Measurements from ENCODE around the gene RNF13. TPM values are rescaled to one million over a fixed set of nuclear protein-coding genes. Genes with fewer than 3 reads are reported as not detected.
"Not testable (repeated sequence)": the region's sequence is repeated elsewhere in the genome, so short reads cannot be mapped to it uniquely, and the experiment has no call there.

The RNF13 gene
- total and polyA plus RNA-seq, 2 donors (not counting 3 experiments of a cell fraction or from before 2014, with no cell fraction given): 16.4 to 27.1 TPM

GRCh38 chr3:149833241-149833640 is 20.2 kb downstream of the RNF13 start:
- Histone ChIP-seq H3K27me3 (ENCODE audit: control insufficient read depth in 2 of 2, insufficient read depth in 2 of 2, low read length in 2 of 2) (no peaks in the 10 kb centered on the region), H3K9me1 (replicated peaks; ENCODE audit: control insufficient read depth, extremely low read depth, insufficient read depth, low read length) (no peaks in the 10 kb centered on the region), H3K4me1 (ENCODE audit: control insufficient read depth, extremely low read depth, insufficient read depth, low read length) (no peaks in the 10 kb centered on the region), H3K4me2 (ENCODE audit: insufficient read depth, low read length) (no peak overlapping the region), H4K20me1 (replicated peaks; ENCODE audit: control insufficient read depth, extremely low read depth, insufficient read depth, low read length) (no peaks in the 10 kb centered on the region), H3K4me3 (replicated peaks in 1 of 3; ENCODE audit: insufficient read depth in 1 of 3, low read depth in 1 of 3, low read length in 3 of 3) (no peak overlapping the region), H3K9ac (replicated peaks; ENCODE audit: extremely low read depth, insufficient read depth, low read length) (no peak overlapping the region), H2AFZ (ENCODE audit: low read depth, low read length) (no peak overlapping the region), H3K36me3 (ENCODE audit: control insufficient read depth in 2 of 2, extremely low read depth in 1 of 2, insufficient read depth in 2 of 2, low read length in 2 of 2) (no peaks in the 10 kb centered on the region), H3K79me2 (ENCODE audit: control insufficient read depth, insufficient read depth, low read length) (peaks cover 8% of the 10 kb centered on the region), H3K9me3 (replicated peaks; ENCODE audit: control insufficient read depth, insufficient read depth, low read length) (no peaks in the 10 kb centered on the region), H3K27ac (ENCODE audit: insufficient read depth, low read depth, low read length) (no peak overlapping the region)
- no TSS peak for BruUV-seq (replicated peaks)
- intact Hi-C loops (cut with micrococcal nuclease): no loop called here
- DNase-seq (ENCODE audit: low read depth, low spot score): peak; percentile 2
- ChIA-PET POLR2A (no interaction called here), CTCF (no interaction called here)
- TF ChIP-seq EZH2 (IDR thresholded peaks at IDR 0.05; ENCODE audit: borderline replicate concordance, low read depth, low read length, severe bottlenecking) (no peak), MYC (IDR thresholded peaks at IDR 0.05; ENCODE audit: low read depth, low read length) (no peak), GATA2 (IDR thresholded peaks at IDR 0.05; ENCODE audit: insufficient read depth, insufficient read length, low read depth, low read length) (no peak), FOS (IDR thresholded peaks at IDR 0.05; ENCODE audit: borderline replicate concordance, insufficient read depth, low read length) (no peak), JUN (IDR thresholded peaks at IDR 0.05; ENCODE audit: borderline replicate concordance, insufficient read depth, insufficient read length, low read depth) (no peak), POLR2AphosphoS5 (IDR thresholded peaks at IDR 0.05; ENCODE audit: insufficient read depth, low read depth, low read length) (no peak), POLR2A (IDR thresholded peaks at IDR 0.05; ENCODE audit: low read depth, low read length) (no peak)
- TF ChIP-seq, protein P1, sequence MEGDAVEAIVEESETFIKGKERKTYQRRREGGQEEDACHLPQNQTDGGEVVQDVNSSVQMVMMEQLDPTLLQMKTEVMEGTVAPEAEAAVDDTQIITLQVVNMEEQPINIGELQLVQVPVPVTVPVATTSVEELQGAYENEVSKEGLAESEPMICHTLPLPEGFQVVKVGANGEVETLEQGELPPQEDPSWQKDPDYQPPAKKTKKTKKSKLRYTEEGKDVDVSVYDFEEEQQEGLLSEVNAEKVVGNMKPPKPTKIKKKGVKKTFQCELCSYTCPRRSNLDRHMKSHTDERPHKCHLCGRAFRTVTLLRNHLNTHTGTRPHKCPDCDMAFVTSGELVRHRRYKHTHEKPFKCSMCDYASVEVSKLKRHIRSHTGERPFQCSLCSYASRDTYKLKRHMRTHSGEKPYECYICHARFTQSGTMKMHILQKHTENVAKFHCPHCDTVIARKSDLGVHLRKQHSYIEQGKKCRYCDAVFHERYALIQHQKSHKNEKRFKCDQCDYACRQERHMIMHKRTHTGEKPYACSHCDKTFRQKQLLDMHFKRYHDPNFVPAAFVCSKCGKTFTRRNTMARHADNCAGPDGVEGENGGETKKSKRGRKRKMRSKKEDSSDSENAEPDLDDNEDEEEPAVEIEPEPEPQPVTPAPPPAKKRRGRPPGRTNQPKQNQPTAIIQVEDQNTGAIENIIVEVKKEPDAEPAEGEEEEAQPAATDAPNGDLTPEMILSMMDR (IDR thresholded peaks at IDR 0.05; ENCODE audit: extremely low read depth in 1 of 2, insufficient read depth in 1 of 2, low read depth in 1 of 2, low read length in 2 of 2): no peak
- TF ChIP-seq, protein P2, sequence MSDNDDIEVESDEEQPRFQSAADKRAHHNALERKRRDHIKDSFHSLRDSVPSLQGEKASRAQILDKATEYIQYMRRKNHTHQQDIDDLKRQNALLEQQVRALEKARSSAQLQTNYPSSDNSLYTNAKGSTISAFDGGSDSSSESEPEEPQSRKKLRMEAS (IDR thresholded peaks at IDR 0.05; ENCODE audit: insufficient read depth, insufficient read length): no peak
- dilution Hi-C loops (cut with MboI; ENCODE audit: extremely low pct_ligation_motif_present, low sequenced_read_pairs): no loop called here
- FAIRE-seq: no peak

DNA sequence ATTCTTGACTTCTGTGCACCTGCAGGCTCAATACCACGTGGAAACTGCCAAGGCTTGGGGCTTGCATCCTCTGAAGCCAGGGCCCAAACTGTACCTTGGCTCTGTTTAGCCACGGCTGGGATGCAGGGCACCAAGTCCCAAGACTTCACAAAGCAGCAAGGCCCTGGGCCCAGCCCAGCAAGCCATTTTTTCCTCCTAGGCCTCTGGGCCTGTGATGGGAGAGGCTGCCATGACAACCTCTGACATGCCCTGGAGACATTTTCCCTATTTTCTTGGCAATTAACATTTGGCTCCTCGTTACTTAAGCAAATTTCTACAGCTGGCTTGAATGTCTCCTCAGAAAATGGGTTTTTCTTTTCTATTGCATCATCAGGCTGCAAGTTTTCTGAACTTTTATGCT is 25.5 kb downstream of the RNF13 start:
- H3K27me3 ChIP-seq (ENCODE audit: control insufficient read depth in 2 of 2, insufficient read depth in 2 of 2, low read length in 2 of 2); H3K9me1 ChIP-seq (replicated peaks; ENCODE audit: control insufficient read depth, extremely low read depth, insufficient read depth, low read length); BruUV-seq (replicated peaks); DNase-seq (ENCODE audit: low read depth, low spot score); dilution Hi-C loops (cut with MboI; ENCODE audit: extremely low pct_ligation_motif_present, low sequenced_read_pairs); intact Hi-C loops (cut with micrococcal nuclease); H2AFZ ChIP-seq (ENCODE audit: low read depth, low read length); FAIRE-seq; H3K4me3 ChIP-seq (replicated peaks in 1 of 3; ENCODE audit: insufficient read depth in 1 of 3, low read depth in 1 of 3, low read length in 3 of 3); H3K9me3 ChIP-seq (replicated peaks; ENCODE audit: control insufficient read depth, insufficient read depth, low read length); H3K79me2 ChIP-seq (ENCODE audit: control insufficient read depth, insufficient read depth, low read length); H3K9ac ChIP-seq (replicated peaks; ENCODE audit: extremely low read depth, insufficient read depth, low read length); H4K20me1 ChIP-seq (replicated peaks; ENCODE audit: control insufficient read depth, extremely low read depth, insufficient read depth, low read length); H3K36me3 ChIP-seq (ENCODE audit: control insufficient read depth in 2 of 2, extremely low read depth in 1 of 2, insufficient read depth in 2 of 2, low read length in 2 of 2); H3K4me1 ChIP-seq (ENCODE audit: control insufficient read depth, extremely low read depth, insufficient read depth, low read length); H3K27ac ChIP-seq (ENCODE audit: insufficient read depth, low read depth, low read length); CTCF ChIA-PET; POLR2A ChIA-PET; H3K4me2 ChIP-seq (ENCODE audit: insufficient read depth, low read length): not testable (repeated sequence)

- H3K4me1 ChIP-seq (ENCODE audit: control insufficient read depth, extremely low read depth, insufficient read depth, low read length); H4K20me1 ChIP-seq (replicated peaks; ENCODE audit: control insufficient read depth, extremely low read depth, insufficient read depth, low read length); POLR2A ChIA-PET; FAIRE-seq; H3K4me2 ChIP-seq (ENCODE audit: insufficient read depth, low read length); H3K36me3 ChIP-seq (ENCODE audit: control insufficient read depth in 2 of 2, extremely low read depth in 1 of 2, insufficient read depth in 2 of 2, low read length in 2 of 2); H3K79me2 ChIP-seq (ENCODE audit: control insufficient read depth, insufficient read depth, low read length); H2AFZ ChIP-seq (ENCODE audit: low read depth, low read length); BruUV-seq (replicated peaks); H3K4me3 ChIP-seq (replicated peaks in 1 of 3; ENCODE audit: insufficient read depth in 1 of 3, low read depth in 1 of 3, low read length in 3 of 3); intact Hi-C loops (cut with micrococcal nuclease); H3K9me3 ChIP-seq (replicated peaks; ENCODE audit: control insufficient read depth, insufficient read depth, low read length); DNase-seq (ENCODE audit: low read depth, low spot score); H3K9ac ChIP-seq (replicated peaks; ENCODE audit: extremely low read depth, insufficient read depth, low read length); H3K27ac ChIP-seq (ENCODE audit: insufficient read depth, low read depth, low read length); H3K9me1 ChIP-seq (replicated peaks; ENCODE audit: control insufficient read depth, extremely low read depth, insufficient read depth, low read length); CTCF ChIA-PET; dilution Hi-C loops (cut with MboI; ENCODE audit: extremely low pct_ligation_motif_present, low sequenced_read_pairs); H3K27me3 ChIP-seq (ENCODE audit: control insufficient read depth in 2 of 2, insufficient read depth in 2 of 2, low read length in 2 of 2): not testable (repeated sequence)
Observed at GRCh38 chr3:149839469-149839868, 26.5 kb downstream of the RNF13 start.

Data from endothelial cell of umbilical vein (primary cell).